Measurements from ENCODE around the gene CFAP251. TPM values are rescaled to one million over a fixed set of nuclear protein-coding genes. Genes with fewer than 3 reads are reported as not detected.

CFAP251 gene
- total and polyA plus RNA-seq, 10 of the 15 experiments (the other 5 are each of a cell fraction or from before 2014, with no cell fraction given): 0.10 to 0.97 (median 0.64) TPM

DNA sequence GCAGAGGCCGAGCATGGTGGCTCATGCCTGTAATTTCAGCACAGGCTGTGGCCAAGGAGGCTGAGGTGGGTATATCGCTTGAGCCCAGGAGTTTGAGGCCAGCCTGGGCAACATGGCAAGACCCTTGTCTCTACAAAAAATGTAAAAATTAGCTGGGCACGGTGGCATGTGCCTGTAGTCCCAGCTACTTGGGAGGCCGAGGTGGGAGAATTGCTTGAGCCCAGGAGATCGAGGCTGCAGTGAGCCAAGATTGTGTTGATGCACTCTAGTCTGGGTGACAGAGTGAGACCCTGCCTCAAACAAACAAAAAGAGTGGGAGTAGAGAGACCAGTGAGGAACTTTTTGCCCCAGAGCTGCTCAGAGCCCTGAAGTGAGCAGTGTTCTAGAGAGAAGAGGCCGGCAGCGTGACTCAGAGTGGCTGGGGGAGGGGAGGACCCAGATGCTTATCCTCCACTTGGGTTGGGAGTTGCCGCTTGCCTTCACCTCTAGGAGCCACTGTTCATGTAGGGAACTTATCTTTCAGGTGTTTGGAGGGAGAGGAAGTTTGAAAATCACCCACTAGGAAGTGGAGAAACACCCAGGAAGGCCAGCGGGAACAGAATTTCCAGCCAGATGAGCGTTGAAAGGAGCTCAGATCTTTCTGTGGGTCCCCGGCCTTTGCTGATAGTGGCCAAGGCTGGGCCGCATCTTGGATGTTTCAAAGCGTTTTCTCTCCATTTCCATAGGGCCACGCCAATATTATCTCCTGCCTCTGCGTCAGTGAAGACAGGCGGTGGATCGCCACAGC lies 15.3 kb downstream of the CFAP251 start:
- Histone ChIP-seq H3K4me2 (ENCODE audit: control insufficient read depth, insufficient read depth) (no peak overlapping the region), H3K36me3 (ENCODE audit: control insufficient read depth in 2 of 2, insufficient read depth in 2 of 2, low read length in 1 of 2) (no peaks in the 10 kb centered on the region), H3K9ac (ENCODE audit: control insufficient read depth, insufficient read depth, low read length) (no peak overlapping the region), H3K4me1 (ENCODE audit: control insufficient read depth, insufficient read depth, low read length) (no peaks in the 10 kb centered on the region), H3K4me3 (no peak overlapping the region), H3K79me2 (ENCODE audit: control insufficient read depth, insufficient read depth, low read length) (no peaks in the 10 kb centered on the region), H2AFZ (ENCODE audit: control insufficient read depth, low read depth, low read length) (no peak overlapping the region), H4K20me1 (ENCODE audit: control insufficient read depth, insufficient read depth) (no peaks in the 10 kb centered on the region; the same call in 1 of the 2 replicates), H3K27me3 (replicated peaks in 1 of 2; ENCODE audit: control insufficient read depth in 2 of 2, insufficient read depth in 2 of 2, low read length in 1 of 2) (no peaks in the 10 kb centered on the region), H3K9me3 (replicated peaks; ENCODE audit: control insufficient read depth, insufficient read depth, low read length) (no peaks in the 10 kb centered on the region; the same call in 2 of the 3 replicates), H3K27ac (ENCODE audit: control insufficient read depth, insufficient read depth) (no peak overlapping the region)
- intact Hi-C loops (cut with micrococcal nuclease; ENCODE audit: unreplicated experiment): no loop called here
- ChIA-PET RAD21 (ENCODE audit: unreplicated experiment) (no interaction called here), CTCF (no interaction called here), POLR2A (no interaction called here), SMC1A (ENCODE audit: uncharacterized antibody, unreplicated experiment) (no interaction called here)
- BruUV-seq (replicated peaks): no TSS peak
- 81% methylated on average over 17 of the region's 17 CpGs for WGBS (ENCODE audit: insufficient coverage, insufficient replicate concordance, low lambda C conversion rate, missing lambda C conversion rate)
- in situ Hi-C loops (cut with MboI): no loop called here
- ATAC-seq (no peak), DNase-seq (ENCODE audit: low read depth, low spot score) (no peak), FAIRE-seq (no peak)
- TF ChIP-seq, protein P1, sequence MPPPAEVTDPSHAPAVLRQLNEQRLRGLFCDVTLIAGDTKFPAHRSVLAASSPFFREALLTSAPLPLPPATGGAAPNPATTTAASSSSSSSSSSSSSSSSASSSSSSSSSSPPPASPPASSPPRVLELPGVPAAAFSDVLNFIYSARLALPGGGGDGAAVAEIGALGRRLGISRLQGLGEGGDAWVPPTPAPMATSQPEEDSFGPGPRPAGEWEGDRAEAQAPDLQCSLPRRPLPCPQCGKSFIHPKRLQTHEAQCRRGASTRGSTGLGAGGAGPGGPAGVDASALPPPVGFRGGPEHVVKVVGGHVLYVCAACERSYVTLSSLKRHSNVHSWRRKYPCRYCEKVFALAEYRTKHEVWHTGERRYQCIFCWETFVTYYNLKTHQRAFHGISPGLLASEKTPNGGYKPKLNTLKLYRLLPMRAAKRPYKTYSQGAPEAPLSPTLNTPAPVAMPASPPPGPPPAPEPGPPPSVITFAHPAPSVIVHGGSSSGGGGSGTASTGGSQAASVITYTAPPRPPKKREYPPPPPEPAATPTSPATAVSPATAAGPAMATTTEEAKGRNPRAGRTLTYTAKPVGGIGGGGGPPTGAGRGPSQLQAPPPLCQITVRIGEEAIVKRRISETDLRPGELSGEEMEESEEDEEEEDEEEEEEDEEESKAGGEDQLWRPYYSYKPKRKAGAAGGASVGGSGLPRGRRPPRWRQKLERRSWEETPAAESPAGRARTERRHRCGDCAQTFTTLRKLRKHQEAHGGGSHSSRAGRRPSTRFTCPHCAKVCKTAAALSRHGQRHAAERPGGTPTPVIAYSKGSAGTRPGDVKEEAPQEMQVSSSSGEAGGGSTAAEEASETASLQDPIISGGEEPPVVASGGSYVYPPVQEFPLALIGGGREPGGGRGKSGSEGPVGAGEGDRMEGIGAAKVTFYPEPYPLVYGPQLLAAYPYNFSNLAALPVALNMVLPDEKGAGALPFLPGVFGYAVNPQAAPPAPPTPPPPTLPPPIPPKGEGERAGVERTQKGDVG (CRISPR knock-in tag; IDR thresholded peaks at IDR 0.05): no peak
- TF ChIP-seq EZH2 (IDR thresholded peaks at IDR 0.05; ENCODE audit: borderline replicate concordance, control insufficient read depth, low read depth, low read length) (no peak), NFYB (IDR thresholded peaks at IDR 0.05; ENCODE audit: insufficient read depth, low read depth, low read length) (no peak), MEF2A (IDR thresholded peaks at IDR 0.05; ENCODE audit: insufficient read depth, low read depth, low read length) (no peak)

All from GM12878 (cell line).